ENCODE measurements around the gene STAB2. TPM values are rescaled to one million over a fixed set of nuclear protein-coding genes. Genes with fewer than 3 reads are reported as not detected.

STAB2 gene
- total and polyA plus RNA-seq, 8 donors = under 0.01 to 4.0 (median 0.95) TPM; not detected in 4

- H3K36me3 ChIP-seq = no peaks in the 10 kb centered on the region
- 42 to 53% (median 47%) methylated on average over 3 of the region's 3 CpGs for WGBS, 5 donors
- H3K9me3 ChIP-seq = no peaks in the 10 kb centered on the region
- no peak overlapping the region for H3K4me3 ChIP-seq
- H3K4me1 ChIP-seq = peaks cover 0 to 26% (median 21%) of the 10 kb centered on the region in 4 donors
- no peak for DNase-seq
- TF ChIP-seq POLR2AphosphoS5 (IDR thresholded peaks at IDR 0.05) = no peak
- no peak for TF ChIP-seq POLR2A (IDR thresholded peaks at IDR 0.05)
- TF ChIP-seq EP300 (IDR thresholded peaks at IDR 0.05) = no peak
- TF ChIP-seq, protein P1, sequence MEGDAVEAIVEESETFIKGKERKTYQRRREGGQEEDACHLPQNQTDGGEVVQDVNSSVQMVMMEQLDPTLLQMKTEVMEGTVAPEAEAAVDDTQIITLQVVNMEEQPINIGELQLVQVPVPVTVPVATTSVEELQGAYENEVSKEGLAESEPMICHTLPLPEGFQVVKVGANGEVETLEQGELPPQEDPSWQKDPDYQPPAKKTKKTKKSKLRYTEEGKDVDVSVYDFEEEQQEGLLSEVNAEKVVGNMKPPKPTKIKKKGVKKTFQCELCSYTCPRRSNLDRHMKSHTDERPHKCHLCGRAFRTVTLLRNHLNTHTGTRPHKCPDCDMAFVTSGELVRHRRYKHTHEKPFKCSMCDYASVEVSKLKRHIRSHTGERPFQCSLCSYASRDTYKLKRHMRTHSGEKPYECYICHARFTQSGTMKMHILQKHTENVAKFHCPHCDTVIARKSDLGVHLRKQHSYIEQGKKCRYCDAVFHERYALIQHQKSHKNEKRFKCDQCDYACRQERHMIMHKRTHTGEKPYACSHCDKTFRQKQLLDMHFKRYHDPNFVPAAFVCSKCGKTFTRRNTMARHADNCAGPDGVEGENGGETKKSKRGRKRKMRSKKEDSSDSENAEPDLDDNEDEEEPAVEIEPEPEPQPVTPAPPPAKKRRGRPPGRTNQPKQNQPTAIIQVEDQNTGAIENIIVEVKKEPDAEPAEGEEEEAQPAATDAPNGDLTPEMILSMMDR (IDR thresholded peaks at IDR 0.05) = no peak
- no peak overlapping the region for H3K27ac ChIP-seq
- no peaks in the 10 kb centered on the region for H3K27me3 ChIP-seq
- intact Hi-C loops (cut with DNase I; ENCODE audit: low total_unique reads) = no loop called here
Observed at GRCh38 chr12:103676893-103677292, 89.8 kb downstream of the STAB2 start.

DNA sequence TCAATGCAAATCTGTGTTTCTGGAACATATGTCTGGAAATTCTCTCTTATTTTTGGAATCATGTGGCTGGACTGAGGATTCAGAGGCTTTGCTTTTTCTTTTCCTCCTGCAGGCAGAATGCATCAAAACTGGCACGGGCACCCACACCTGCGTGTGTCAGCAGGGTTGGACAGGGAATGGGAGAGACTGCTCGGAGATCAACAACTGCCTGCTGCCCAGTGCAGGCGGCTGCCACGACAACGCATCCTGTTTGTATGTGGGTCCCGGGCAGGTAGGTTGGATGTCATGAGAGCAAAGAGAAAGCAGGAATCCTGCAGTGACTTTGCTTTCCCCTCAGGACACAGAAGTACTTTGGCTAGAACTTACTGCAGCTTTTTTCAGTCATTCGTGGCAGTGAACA, 90.3 kb downstream of the STAB2 start:
- H3K27ac ChIP-seq = no peak overlapping the region

GRCh38 chr12:103677905-103678304, 90.8 kb downstream of the STAB2 start:
- no peaks in the 10 kb centered on the region for H3K36me3 ChIP-seq
- no peak for DNase-seq
- no peaks in the 10 kb centered on the region for H3K9me3 ChIP-seq
- no peak overlapping the region for H3K27ac ChIP-seq
- intact Hi-C loops (cut with DNase I; ENCODE audit: low total_unique reads) = no loop called here
- TF ChIP-seq, protein P1 (IDR thresholded peaks at IDR 0.05) = no peak
- no peak for TF ChIP-seq EP300 (IDR thresholded peaks at IDR 0.05)
- no peak for TF ChIP-seq POLR2AphosphoS5 (IDR thresholded peaks at IDR 0.05)
- H3K27me3 ChIP-seq = no peaks in the 10 kb centered on the region
- no peak overlapping the region for H3K4me3 ChIP-seq
- WGBS, 5 donors = 49 to 74% (median 60%) methylated on average over 2 of the region's 2 CpGs
- H3K4me1 ChIP-seq = peaks cover 0 to 19% (median 15%) of the 10 kb centered on the region in 4 donors

More for the DNA sequence above, 90.3 kb downstream of the STAB2 start:
- Histone ChIP-seq H3K27me3 (no peaks in the 10 kb centered on the region), H3K4me1 (peaks cover 0 to 25% (median 17%) of the 10 kb centered on the region in 4 donors), H3K9me3 (no peaks in the 10 kb centered on the region), H3K36me3 (no peaks in the 10 kb centered on the region), H3K4me3 (no peak overlapping the region)
- WGBS, 5 donors = 17 to 42% (median 39%) methylated on average over 8 of the region's 8 CpGs
- TF ChIP-seq, protein P1 (IDR thresholded peaks at IDR 0.05) = no peak
- no peak for TF ChIP-seq POLR2A (IDR thresholded peaks at IDR 0.05)
- no peak for TF ChIP-seq POLR2AphosphoS5 (IDR thresholded peaks at IDR 0.05)
- TF ChIP-seq EP300 (IDR thresholded peaks at IDR 0.05) = no peak
- DNase-seq = peak; percentile 44 to 70
- intact Hi-C loops (cut with DNase I; ENCODE audit: low total_unique reads) = no loop called here

DNA sequence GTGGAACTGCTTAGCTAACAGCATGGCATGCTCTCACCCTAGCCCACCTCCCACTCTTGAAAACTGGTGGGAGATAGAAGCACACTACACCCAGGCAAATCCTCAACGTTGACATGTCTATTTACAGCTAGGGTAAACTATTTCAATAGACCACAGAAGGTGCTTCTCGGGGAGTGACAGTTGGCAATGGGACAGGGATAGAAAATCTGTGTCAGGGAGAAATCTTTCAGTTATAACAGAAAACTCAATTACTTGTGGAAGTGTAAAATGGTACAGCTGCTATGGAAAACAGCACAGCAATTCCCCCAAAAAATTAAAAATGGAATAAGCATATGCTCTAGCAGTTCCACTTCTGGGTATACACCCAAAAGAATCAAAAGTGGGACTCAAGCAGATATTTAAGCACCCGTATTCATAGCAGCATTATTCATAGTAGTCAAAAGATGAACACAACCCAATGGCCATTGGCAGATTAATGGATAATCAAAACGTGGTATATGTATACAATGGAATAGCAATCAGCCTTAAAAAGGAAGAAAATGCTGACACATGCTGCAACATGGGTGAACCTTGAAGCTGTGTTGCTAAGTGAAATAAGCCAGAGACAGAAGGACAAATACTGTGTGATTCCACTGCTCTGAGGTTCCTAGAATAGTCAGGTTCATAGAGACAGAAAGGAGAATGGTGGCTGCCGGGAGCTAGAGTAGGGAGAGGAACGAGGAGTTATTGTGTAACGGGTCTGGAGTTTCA, 92.5 kb downstream of the STAB2 start:
- intact Hi-C loops (cut with DNase I; ENCODE audit: low total_unique reads) = no loop called here
- no peak for DNase-seq
- Histone ChIP-seq H3K36me3 (no peaks in the 10 kb centered on the region), H3K4me3 (no peak overlapping the region), H3K4me1 (peaks cover 0 to 16% (median 6%) of the 10 kb centered on the region in 4 donors), H3K27me3 (no peaks in the 10 kb centered on the region), H3K9me3 (no peaks in the 10 kb centered on the region), H3K27ac (peak overlapping the region in 1 of 5 donors; percentile 49)
- TF ChIP-seq EP300 (IDR thresholded peaks at IDR 0.05) (no peak), POLR2A (IDR thresholded peaks at IDR 0.05) (no peak), POLR2AphosphoS5 (IDR thresholded peaks at IDR 0.05) (no peak)
- TF ChIP-seq, protein P1 (IDR thresholded peaks at IDR 0.05) = no peak
- 62 to 83% (median 77%) methylated on average over 7 of the region's 7 CpGs for WGBS, 5 donors
